GM18907 (cell line): ENCODE measurements around the gene GPR89A.
"Not testable (repeated sequence)": the region's sequence is repeated elsewhere in the genome, so short reads cannot be mapped to it uniquely, and the experiment has no call there.

Experiments
- ATAC-seq: cut with Tn5 transposase; IDR thresholded peaks from one replicate; pipeline ENCODE4 v1.9.1; 2021; ENCODE audit warnings: mild to moderate bottlenecking, moderate library complexity; ENCODE audit not compliant: unreplicated experiment

GPR89A gene

GRCh38 chr1:145716641-145717345, 109.0 kb downstream of the GPR89A start:
- ATAC-seq, result no peak

GRCh38 chr1:145717833-145718232, 110.0 kb downstream of the GPR89A start:
- no peak for ATAC-seq

- ATAC-seq, result not testable (repeated sequence)
Observed at GRCh38 chr1:145718465-145718864, 110.7 kb downstream of the GPR89A start.

GRCh38 chr1:145719230-145720079, 111.7 kb downstream of the GPR89A start, which contains the start of gene CD160:
Gene CD160 (plus strand): TSS chr1:145719499. CDS start chr1:145728328, 8,829 bp downstream.
- ATAC-seq, result no peak
